Endothelial cell of umbilical vein (primary cell): ENCODE data around the gene SLC24A3. TPM values are rescaled to one million over a fixed set of nuclear protein-coding genes. Genes with fewer than 3 reads are reported as not detected.

ENCODE experiments used
- BruUV-seq: library from RNA; stranded (reverse); fragments of 400-500 nt; replicated peaks from 2 replicates; lab custom pipeline; 2021; lab: Mats Ljungman, UMichigan
- CTCF ChIA-PET: fragments of 300-600, 350-600 bp; sonication (Branson Sonifier 250); formaldehyde crosslinking; loops from one replicate; lab custom pipeline; 2021; ENCODE audit warnings: antibody characterized with exemption, inconsistent platforms; lab: Charles Lee
- POLR2A ChIA-PET: fragments of 300-600, 350-600 bp; sonication (Branson Sonifier 250); formaldehyde crosslinking; loops from one replicate; lab custom pipeline; 2021; ENCODE audit warnings: antibody characterized with exemption, inconsistent platforms; lab: Charles Lee
- DNase-seq: peaks from one replicate; pipeline ENCODE4 v3.0.0-alpha.2; 2011; ENCODE audit warnings: low read depth, low spot score
- FAIRE-seq: peaks from 2 replicates; lab custom pipeline; 2011; peaks lifted over from hg19 to GRCh38; lab: Jason Lieb, UNC
- H2AFZ ChIP-seq: 2 replicates; pipeline ENCODE4 v1.6.0; 2012; ENCODE audit warnings: low read depth, low read length, control low read depth, inconsistent platforms
- H3K27ac ChIP-seq: 2 replicates; pipeline ENCODE4 v1.5.1; 2011; ENCODE audit warnings: low read depth, mild to moderate bottlenecking, control low read depth, low read length, moderate library complexity; ENCODE audit not compliant: insufficient read depth
- H3K27me3 ChIP-seq, 2 experiments: 2 replicates each; pipeline versions ENCODE4 v1.6.0 to v1.6.1; 2011; ENCODE audit warnings: low read length in 2 of 2, mixed read lengths in 1 of 2; ENCODE audit not compliant: control insufficient read depth in 2 of 2, insufficient read depth in 2 of 2
- H3K36me3 ChIP-seq, 2 experiments: 2 replicates in 1 of 2; 3 replicates in 1 of 2; pipeline ENCODE4 v1.5.1; 2011; ENCODE audit warnings: low read length in 2 of 2, mild to moderate bottlenecking in 1 of 2, moderate library complexity in 1 of 2; ENCODE audit not compliant: control insufficient read depth in 2 of 2, insufficient read depth in 2 of 2; ENCODE audit errors: extremely low read depth in 1 of 2
- H3K4me1 ChIP-seq: 3 replicates; pipeline ENCODE4 v1.5.1; 2011; ENCODE audit warnings: mild to moderate bottlenecking, low read length; ENCODE audit not compliant: control insufficient read depth, insufficient read depth; ENCODE audit errors: extremely low read depth
- H3K4me2 ChIP-seq: 2 replicates; pipeline ENCODE4 v1.6.1; 2011; ENCODE audit warnings: low read length, control low read depth, mixed read lengths; ENCODE audit not compliant: insufficient read depth
- H3K4me3 ChIP-seq, 3 experiments: fragments of 200-600 bp in 1 of 3; sonication (generic), shearing (Covaris generic) in 1 of 3; replicated peaks in 1 of 3; 2 replicates each; pipeline ENCODE4 v1.5.1; 2011 to 2016; ENCODE audit warnings: control low read depth in 3 of 3, low read length in 3 of 3, mild to moderate bottlenecking in 2 of 3, inconsistent platforms in 1 of 3, low read depth in 1 of 3, moderate library complexity in 1 of 3; ENCODE audit not compliant: insufficient read depth in 1 of 3
- H3K79me2 ChIP-seq: 2 replicates; pipeline ENCODE4 v1.6.0; 2012; ENCODE audit warnings: low read length, inconsistent platforms; ENCODE audit not compliant: control insufficient read depth, insufficient read depth
- H3K9ac ChIP-seq: replicated peaks from 2 replicates; pipeline ENCODE3; 2011; ENCODE audit warnings: low read length, control low read depth; ENCODE audit not compliant: insufficient read depth; ENCODE audit errors: extremely low read depth
- H3K9me1 ChIP-seq: replicated peaks from 3 replicates; pipeline ENCODE4 v1.6.0; 2011; ENCODE audit warnings: mild to moderate bottlenecking, low read length; ENCODE audit not compliant: control insufficient read depth, insufficient read depth; ENCODE audit errors: extremely low read depth
- H3K9me3 ChIP-seq: replicated peaks from 2 replicates; pipeline ENCODE4 v1.5.1; 2012; ENCODE audit warnings: low read length, inconsistent platforms; ENCODE audit not compliant: control insufficient read depth, insufficient read depth
- H4K20me1 ChIP-seq: replicated peaks from 2 replicates; pipeline ENCODE3; 2011; ENCODE audit warnings: mild to moderate bottlenecking, low read length; ENCODE audit not compliant: control insufficient read depth, insufficient read depth; ENCODE audit errors: extremely low read depth
- EZH2 ChIP-seq: IDR thresholded peaks from 2 replicates; pipeline ENCODE4 v1.6.1; 2012; ENCODE audit warnings: borderline replicate concordance, low read depth, mild to moderate bottlenecking, moderate library complexity, low read length, inconsistent platforms; ENCODE audit not compliant: severe bottlenecking
- FOS ChIP-seq: IDR thresholded peaks from 2 replicates; pipeline ENCODE4 v1.6.1; 2011; ENCODE audit warnings: mild to moderate bottlenecking, low read length, moderate library complexity, borderline replicate concordance; ENCODE audit not compliant: insufficient read depth
- GATA2 ChIP-seq: IDR thresholded peaks from 2 replicates; pipeline ENCODE4 v1.7.0; 2011; ENCODE audit warnings: low read depth, mild to moderate bottlenecking, moderate library complexity, mixed read lengths, low read length; ENCODE audit not compliant: insufficient read length, insufficient read depth
- JUN ChIP-seq: IDR thresholded peaks from 2 replicates; pipeline ENCODE4 v1.6.1; 2011; ENCODE audit warnings: borderline replicate concordance, low read depth; ENCODE audit not compliant: insufficient read length, insufficient read depth
- MYC ChIP-seq: IDR thresholded peaks from one replicate; pipeline ENCODE4 v1.6.1; 2011; ENCODE audit warnings: mild to moderate bottlenecking, low read depth, low read length
- POLR2A ChIP-seq: IDR thresholded peaks from 2 replicates; pipeline ENCODE4 v1.6.1; 2012; ENCODE audit warnings: low read depth, mild to moderate bottlenecking, control low read depth, low read length
- POLR2AphosphoS5 ChIP-seq: IDR thresholded peaks from 2 replicates; pipeline ENCODE4 v1.6.1; 2012; ENCODE audit warnings: low read depth, mild to moderate bottlenecking, control low read depth, low read length, moderate library complexity; ENCODE audit not compliant: insufficient read depth
- dilution Hi-C: fragments of 300-500 bp; cut with MboI; formaldehyde crosslinking; loops from one replicate; pipeline ENCODE4 v1.15.0; 2019; ENCODE audit warnings: low sequenced_read_pairs; ENCODE audit not compliant: extremely low pct_ligation_motif_present
- intact Hi-C: fragments of 100-400 bp; cut with micrococcal nuclease; formaldehyde crosslinking; loops from one replicate; pipeline ENCODE4 v1.10.0; 2022
- polyA plus RNA-seq, 4 experiments: library from polyadenylated mRNA; depleted of rRNA in 3 of 4; stranded (reverse) in 3 of 4; unstranded in 1 of 4; fragments of >200 nt; gene quantifications; 2 replicates each; pipeline versions ENCODE4 v1.2.1 to v1.2.3, GENCODE V29; 2011 to 2012; ENCODE audit warnings: missing spikeins in 1 of 4
- total RNA-seq: library from RNA; stranded (reverse); gene quantifications from 2 replicates; pipeline ENCODE4 v1.2.3, GENCODE V29; 2021
- TF ChIP-seq, protein P1 (sequence below), 2 donors: IDR thresholded peaks; 1 replicate in 1 of 2; 2 replicates in 1 of 2; pipeline ENCODE4 v1.5.1; 2011; ENCODE audit warnings: low read length in 2 of 2, mild to moderate bottlenecking in 2 of 2, moderate library complexity in 2 of 2, control low read depth in 1 of 2, inconsistent platforms in 1 of 2, low read depth in 1 of 2; ENCODE audit not compliant: insufficient read depth in 1 of 2; ENCODE audit errors: extremely low read depth in 1 of 2
- TF ChIP-seq, protein P2 (sequence below): IDR thresholded peaks from 2 replicates; pipeline ENCODE4 v1.6.1; 2011; ENCODE audit not compliant: insufficient read depth, insufficient read length

The SLC24A3 gene
- total and polyA plus RNA-seq, 2 donors (not counting 3 experiments of a cell fraction or from before 2014, with no cell fraction given) = not detected

DNA sequence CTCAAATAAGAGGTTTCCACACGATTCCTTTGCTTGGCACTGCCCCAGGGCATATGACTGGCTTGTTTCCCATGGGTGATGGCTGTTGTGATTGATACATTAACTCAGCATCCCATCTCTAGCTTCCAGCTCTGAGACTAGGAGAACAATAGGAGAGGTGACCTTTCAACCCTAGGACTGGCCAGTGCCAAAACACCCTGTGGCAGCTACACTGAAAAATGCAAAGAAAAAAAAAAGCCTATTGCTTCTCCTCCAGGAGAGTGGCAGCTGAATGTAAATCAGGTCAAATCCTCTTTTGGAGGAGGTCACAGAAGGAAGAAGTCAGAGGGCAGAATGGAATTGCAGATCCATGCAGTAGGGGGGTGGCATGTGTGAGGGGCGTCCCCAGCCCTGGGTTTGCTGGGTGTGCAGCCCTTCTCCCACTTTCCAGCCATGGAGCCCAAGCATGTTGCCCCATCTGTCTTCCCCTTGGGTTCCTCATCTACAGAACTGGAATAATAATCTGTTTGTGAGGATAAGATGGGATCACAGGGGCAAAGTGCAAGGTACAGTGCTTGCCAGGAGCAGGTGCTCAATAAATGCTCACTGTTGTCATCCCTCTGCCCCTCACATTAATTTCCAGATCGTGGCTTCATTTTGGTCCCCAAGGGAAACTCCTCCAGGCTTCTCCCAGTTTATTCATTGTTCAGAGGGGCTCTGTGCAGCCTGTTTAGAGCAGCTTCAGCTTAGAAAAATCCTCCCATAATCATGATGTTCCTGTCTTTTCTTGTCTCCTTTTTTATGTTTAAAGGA is 300.6 kb downstream of the SLC24A3 start:
- no peak for TF ChIP-seq POLR2A
- no peak for TF ChIP-seq MYC
- no peak for TF ChIP-seq JUN
- no peak for TF ChIP-seq POLR2AphosphoS5
- H3K9ac ChIP-seq = no peak overlapping the region
- no peaks in the 10 kb centered on the region for H3K4me1 ChIP-seq
- no peaks in the 10 kb centered on the region for H3K9me1 ChIP-seq
- no peak overlapping the region for H2AFZ ChIP-seq
- CTCF ChIA-PET = no interaction called here
- DNase-seq = no peak
- H3K27me3 ChIP-seq = no peaks in the 10 kb centered on the region
- H3K4me2 ChIP-seq = no peak overlapping the region
- no peaks in the 10 kb centered on the region for H3K79me2 ChIP-seq
- dilution Hi-C loops (no loop called here), intact Hi-C loops (no loop called here)
- no peaks in the 10 kb centered on the region for H3K36me3 ChIP-seq
- BruUV-seq = no TSS peak
- H3K4me3 ChIP-seq = no peak overlapping the region
- no peaks in the 10 kb centered on the region for H3K9me3 ChIP-seq
- no peak overlapping the region for H3K27ac ChIP-seq
- FAIRE-seq = no peak
- H4K20me1 ChIP-seq = no peaks in the 10 kb centered on the region
- POLR2A ChIA-PET = no interaction called here

DNA sequence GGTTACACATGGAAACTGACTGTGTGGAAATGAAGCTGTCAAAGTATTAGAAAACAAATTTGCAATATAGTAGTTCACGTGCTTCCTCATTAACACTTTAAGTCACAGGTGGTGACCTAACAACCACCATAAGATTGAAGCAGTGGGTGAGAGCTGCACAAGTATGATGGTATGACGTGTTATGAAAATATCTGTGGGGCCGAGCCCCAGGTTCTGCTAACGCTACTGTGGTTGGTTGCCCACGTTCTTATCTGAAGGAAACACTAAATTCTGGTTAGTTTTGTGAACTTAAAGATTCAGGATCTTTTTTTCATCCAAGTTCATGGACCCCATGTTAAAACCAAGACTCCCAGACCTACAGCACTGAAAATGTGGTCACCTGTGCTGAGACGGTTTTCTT is 302.6 kb downstream of the SLC24A3 start:
- Histone ChIP-seq H3K4me3 (no peak overlapping the region), H4K20me1 (no peaks in the 10 kb centered on the region), H3K9ac (no peak overlapping the region), H3K79me2 (no peaks in the 10 kb centered on the region), H3K4me2 (no peak overlapping the region), H3K9me1 (no peaks in the 10 kb centered on the region), H3K36me3 (no peaks in the 10 kb centered on the region), H3K9me3 (no peaks in the 10 kb centered on the region), H3K27ac (no peak overlapping the region), H2AFZ (no peak overlapping the region), H3K27me3 (no peaks in the 10 kb centered on the region), H3K4me1 (no peaks in the 10 kb centered on the region)
- DNase-seq (no peak), FAIRE-seq (no peak)
- intact Hi-C loops = no loop called here
- ChIA-PET POLR2A (no interaction called here), CTCF (no interaction called here)
- dilution Hi-C loops = no loop called here
- TF ChIP-seq, protein P1, sequence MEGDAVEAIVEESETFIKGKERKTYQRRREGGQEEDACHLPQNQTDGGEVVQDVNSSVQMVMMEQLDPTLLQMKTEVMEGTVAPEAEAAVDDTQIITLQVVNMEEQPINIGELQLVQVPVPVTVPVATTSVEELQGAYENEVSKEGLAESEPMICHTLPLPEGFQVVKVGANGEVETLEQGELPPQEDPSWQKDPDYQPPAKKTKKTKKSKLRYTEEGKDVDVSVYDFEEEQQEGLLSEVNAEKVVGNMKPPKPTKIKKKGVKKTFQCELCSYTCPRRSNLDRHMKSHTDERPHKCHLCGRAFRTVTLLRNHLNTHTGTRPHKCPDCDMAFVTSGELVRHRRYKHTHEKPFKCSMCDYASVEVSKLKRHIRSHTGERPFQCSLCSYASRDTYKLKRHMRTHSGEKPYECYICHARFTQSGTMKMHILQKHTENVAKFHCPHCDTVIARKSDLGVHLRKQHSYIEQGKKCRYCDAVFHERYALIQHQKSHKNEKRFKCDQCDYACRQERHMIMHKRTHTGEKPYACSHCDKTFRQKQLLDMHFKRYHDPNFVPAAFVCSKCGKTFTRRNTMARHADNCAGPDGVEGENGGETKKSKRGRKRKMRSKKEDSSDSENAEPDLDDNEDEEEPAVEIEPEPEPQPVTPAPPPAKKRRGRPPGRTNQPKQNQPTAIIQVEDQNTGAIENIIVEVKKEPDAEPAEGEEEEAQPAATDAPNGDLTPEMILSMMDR (IDR thresholded peaks at IDR 0.05; ENCODE audit: extremely low read depth in 1 of 2, insufficient read depth in 1 of 2, low read depth in 1 of 2, low read length in 2 of 2) = no peak
- TF ChIP-seq GATA2 (no peak), EZH2 (no peak), POLR2A (no peak), FOS (no peak), JUN (no peak), POLR2AphosphoS5 (no peak), MYC (no peak)
- TF ChIP-seq, protein P2, sequence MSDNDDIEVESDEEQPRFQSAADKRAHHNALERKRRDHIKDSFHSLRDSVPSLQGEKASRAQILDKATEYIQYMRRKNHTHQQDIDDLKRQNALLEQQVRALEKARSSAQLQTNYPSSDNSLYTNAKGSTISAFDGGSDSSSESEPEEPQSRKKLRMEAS = no peak
- BruUV-seq = no TSS peak
